ENCODE measurements around the gene GLG1. TPM values are rescaled to one million over a fixed set of nuclear protein-coding genes. Genes with fewer than 3 reads are reported as not detected.

GLG1 gene
- polyA plus RNA-seq, 2 of the 4 experiments (the other 2 are of a cell fraction) = 51.9 to 90.6 TPM

- Histone ChIP-seq H3K4me1 (peaks cover 45% of the 10 kb centered on the region), H3K27ac (no peak overlapping the region), H3K4me2 (peak overlapping the region; percentile 97), H3K4me3 (no peak overlapping the region), H3K9me3 (no peaks in the 10 kb centered on the region)
- ChIA-PET CTCF (no interaction called here), POLR2A (no interaction called here)
- DNase-seq (ENCODE audit: low read depth in 1 of 2, low spot score in 1 of 2) (no peak), ATAC-seq (no peak), FAIRE-seq (no peak)
- no peak for TF ChIP-seq FOSL2 (IDR thresholded peaks at IDR 0.05)
- peak; percentile 70 for TF ChIP-seq FOSL2 (CRISPR knock-in tag; IDR thresholded peaks at IDR 0.05)
- TF ChIP-seq RFX5 (IDR thresholded peaks at IDR 0.05) = no peak
- 62% methylated on average over 4 of the region's 4 CpGs for whole genome bisulfite sequencing (ENCODE audit: missing lambda C conversion rate)
Measured at GRCh38 chr16:74603848-74604247, 3.1 kb downstream of the GLG1 start.

GRCh38 chr16:74601126-74601871 lies 5.6 kb downstream of the GLG1 start:
- Histone ChIP-seq H3K9me3 (no peaks in the 10 kb centered on the region), H3K27ac (no peak overlapping the region), H3K4me3 (no peak overlapping the region), H3K4me1 (peaks cover 42% of the 10 kb centered on the region), H3K4me2 (no peak overlapping the region)
- ATAC-seq = peak in 1 of 2 experiments; percentile 34; a peak in 1 of 6 replicates
- ChIA-PET CTCF (interaction anchor here (0.6 to 1.1 kb wide), 2 partner anchors 261 to 291 kb away, joined by 3 to 4 read pairs; no protein-coding TSS in a partner anchor), POLR2A (no interaction called here)
- no peak for TF ChIP-seq BCL3 (IDR thresholded peaks at IDR 0.05)
- TF ChIP-seq FOSL2 (IDR thresholded peaks at IDR 0.05) = no peak
- TF ChIP-seq FOSL2 (CRISPR knock-in tag; IDR thresholded peaks at IDR 0.05) = no peak
- TF ChIP-seq HDAC2 (IDR thresholded peaks at IDR 0.05) = no peak
- no peak for TF ChIP-seq EP300 (IDR thresholded peaks at IDR 0.05)
- no peak for TF ChIP-seq FOSB (CRISPR knock-in tag; IDR thresholded peaks at IDR 0.05)
- TF ChIP-seq HOXB5 (CRISPR knock-in tag; IDR thresholded peaks at IDR 0.05) = no peak
- TF ChIP-seq PHF8 (IDR thresholded peaks at IDR 0.05; ENCODE audit: borderline replicate concordance, low read depth) = no peak
- no peak for TF ChIP-seq ZC3H11A (IDR thresholded peaks at IDR 0.05)
- no peak for TF ChIP-seq CHD2 (IDR thresholded peaks at IDR 0.05; ENCODE audit: low read length, partially characterized antibody)
- no peak for TF ChIP-seq ELK1 (IDR thresholded peaks at IDR 0.05; ENCODE audit: low read depth, low read length)
- no peak for TF ChIP-seq BHLHE40 (IDR thresholded peaks at IDR 0.05; ENCODE audit: low read depth, low read length)
- TF ChIP-seq, protein P1, sequence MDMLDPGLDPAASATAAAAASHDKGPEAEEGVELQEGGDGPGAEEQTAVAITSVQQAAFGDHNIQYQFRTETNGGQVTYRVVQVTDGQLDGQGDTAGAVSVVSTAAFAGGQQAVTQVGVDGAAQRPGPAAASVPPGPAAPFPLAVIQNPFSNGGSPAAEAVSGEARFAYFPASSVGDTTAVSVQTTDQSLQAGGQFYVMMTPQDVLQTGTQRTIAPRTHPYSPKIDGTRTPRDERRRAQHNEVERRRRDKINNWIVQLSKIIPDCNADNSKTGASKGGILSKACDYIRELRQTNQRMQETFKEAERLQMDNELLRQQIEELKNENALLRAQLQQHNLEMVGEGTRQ (IDR thresholded peaks at IDR 0.05) = no peak
- TF ChIP-seq HOXB13 (CRISPR knock-in tag; IDR thresholded peaks at IDR 0.05; ENCODE audit: low read depth) = no peak
- FAIRE-seq = no peak
- WGBS (ENCODE audit: missing lambda C conversion rate) = 62% methylated on average over 9 of the region's 9 CpGs
- DNase-seq (ENCODE audit: low read depth in 1 of 2, low spot score in 1 of 2) = no peak

DNA sequence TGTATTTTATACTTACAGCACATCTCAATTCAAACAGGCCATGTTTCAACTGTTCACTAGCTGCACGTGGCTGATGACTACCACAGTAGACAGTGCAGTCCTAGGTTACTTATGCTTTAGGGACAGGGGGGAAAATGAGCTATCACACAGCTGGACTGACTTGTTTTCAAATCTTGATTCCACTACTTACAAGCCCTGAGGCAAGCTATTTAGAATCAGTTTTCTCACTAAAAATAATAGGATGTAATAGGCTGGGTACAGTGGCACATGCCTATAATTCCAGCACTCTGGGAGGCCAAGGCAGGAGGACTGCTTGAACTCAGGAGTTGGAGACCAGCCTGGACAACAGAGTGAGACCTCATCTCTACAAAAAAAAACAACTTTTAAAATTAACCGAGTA lies 10.3 kb downstream of the GLG1 start:
- FAIRE-seq (no peak), DNase-seq (ENCODE audit: low read depth in 1 of 2, low spot score in 1 of 2) (no peak), ATAC-seq (no peak)
- TF ChIP-seq FOSB (CRISPR knock-in tag; IDR thresholded peaks at IDR 0.05) = no peak
- TF ChIP-seq HOXB5 (CRISPR knock-in tag; IDR thresholded peaks at IDR 0.05) = no peak
- no peak for TF ChIP-seq RCOR1 (IDR thresholded peaks at IDR 0.05; ENCODE audit: low read depth, low read length)
- TF ChIP-seq, protein P2, sequence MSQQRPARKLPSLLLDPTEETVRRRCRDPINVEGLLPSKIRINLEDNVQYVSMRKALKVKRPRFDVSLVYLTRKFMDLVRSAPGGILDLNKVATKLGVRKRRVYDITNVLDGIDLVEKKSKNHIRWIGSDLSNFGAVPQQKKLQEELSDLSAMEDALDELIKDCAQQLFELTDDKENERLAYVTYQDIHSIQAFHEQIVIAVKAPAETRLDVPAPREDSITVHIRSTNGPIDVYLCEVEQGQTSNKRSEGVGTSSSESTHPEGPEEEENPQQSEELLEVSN (IDR thresholded peaks at IDR 0.05; ENCODE audit: borderline replicate concordance, low read depth) = no peak
- no peak for TF ChIP-seq SMC3 (IDR thresholded peaks at IDR 0.05)
- TF ChIP-seq, protein P1 (IDR thresholded peaks at IDR 0.05) = no peak
- TF ChIP-seq ZFP36 (IDR thresholded peaks at IDR 0.05; ENCODE audit: borderline replicate concordance, partially characterized antibody) = no peak
- no peak for TF ChIP-seq HDAC2 (IDR thresholded peaks at IDR 0.05)
- TF ChIP-seq SREBF2 (IDR thresholded peaks at IDR 0.05) = no peak
- TF ChIP-seq TP53 (CRISPR knock-in tag; IDR thresholded peaks at IDR 0.05) = no peak
- TF ChIP-seq CHD4 (IDR thresholded peaks at IDR 0.05; ENCODE audit: borderline replicate concordance) = no peak
- TF ChIP-seq ZSCAN20 (CRISPR knock-in tag; IDR thresholded peaks at IDR 0.05) = no peak
- no peak for TF ChIP-seq FOSL2 (IDR thresholded peaks at IDR 0.05)
- TF ChIP-seq FOSL2 (CRISPR knock-in tag; IDR thresholded peaks at IDR 0.05) = no peak
- TF ChIP-seq EHF (CRISPR knock-in tag; IDR thresholded peaks at IDR 0.05) = no peak
- TF ChIP-seq, protein P3, sequence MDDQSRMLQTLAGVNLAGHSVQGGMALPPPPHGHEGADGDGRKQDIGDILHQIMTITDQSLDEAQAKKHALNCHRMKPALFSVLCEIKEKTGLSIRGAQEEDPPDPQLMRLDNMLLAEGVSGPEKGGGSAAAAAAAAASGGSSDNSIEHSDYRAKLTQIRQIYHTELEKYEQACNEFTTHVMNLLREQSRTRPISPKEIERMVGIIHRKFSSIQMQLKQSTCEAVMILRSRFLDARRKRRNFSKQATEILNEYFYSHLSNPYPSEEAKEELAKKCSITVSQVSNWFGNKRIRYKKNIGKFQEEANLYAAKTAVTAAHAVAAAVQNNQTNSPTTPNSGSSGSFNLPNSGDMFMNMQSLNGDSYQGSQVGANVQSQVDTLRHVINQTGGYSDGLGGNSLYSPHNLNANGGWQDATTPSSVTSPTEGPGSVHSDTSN (IDR thresholded peaks at IDR 0.05) = no peak
- peaks cover 20% of the 10 kb centered on the region for H3K4me1 ChIP-seq
- no peak overlapping the region for H3K4me2 ChIP-seq
- no peaks in the 10 kb centered on the region for H3K9me3 ChIP-seq
- POLR2A ChIA-PET = interaction anchor here (0.6 kb wide), 1 partner anchor 18 kb away, joined by 6 read pairs; no protein-coding TSS in a partner anchor
- no peak overlapping the region for H3K27ac ChIP-seq
- CTCF ChIA-PET = no interaction called here
- H3K4me3 ChIP-seq = no peak overlapping the region
- 89% methylated on average over 2 of the region's 2 CpGs for WGBS (ENCODE audit: missing lambda C conversion rate)

Data from A549 (cell line).